Central memory CD4-positive, alpha-beta T cell (primary cell): Measurements from ENCODE around the gene GRAMD1C.

ENCODE experiments used
- DNase-seq: peaks from one replicate; pipeline ENCODE4 v3.0.0; 2022

Gene GRAMD1C

GRCh38 chr3:113852506-113852905 lies 13.9 kb downstream of the GRAMD1C start:
- no peak for DNase-seq

DNA sequence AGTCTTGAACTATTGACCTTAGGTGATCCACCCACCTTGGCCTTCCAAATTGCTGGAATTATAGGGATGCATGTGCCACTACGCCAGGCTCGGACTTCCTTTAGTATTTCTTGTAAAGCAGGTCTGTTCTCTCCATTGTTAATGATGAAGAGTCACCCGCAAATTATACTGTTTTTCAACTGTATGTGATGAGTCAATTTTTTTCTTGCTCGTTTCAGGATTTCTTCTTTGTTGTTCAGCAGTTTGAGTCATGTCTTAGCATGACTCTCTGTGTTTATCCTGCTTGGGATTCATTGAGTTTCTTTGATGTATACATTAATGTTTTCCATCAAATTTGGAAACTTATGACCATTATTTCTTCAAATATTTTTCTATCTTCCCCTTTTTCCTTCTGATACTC lies 28.9 kb downstream of the GRAMD1C start:
- no peak for DNase-seq

DNA sequence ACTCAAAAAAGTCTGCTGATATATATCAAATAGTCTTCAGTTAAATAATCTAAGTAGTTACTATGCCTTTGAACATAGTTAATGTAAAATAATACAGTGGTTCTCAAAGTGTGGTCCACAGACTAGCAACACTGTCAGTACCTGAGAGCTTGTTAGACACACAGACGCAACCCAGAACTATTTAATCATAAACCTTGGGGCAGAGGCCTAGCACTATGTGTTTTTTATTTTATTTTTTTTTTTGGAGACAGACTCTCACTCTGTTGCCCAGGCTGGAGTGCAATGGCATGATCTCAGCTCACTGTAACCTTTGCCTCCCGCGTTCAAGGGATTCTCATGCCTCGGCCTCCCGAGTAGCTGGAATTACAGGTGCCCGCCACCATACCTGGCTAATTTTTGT lies 34.7 kb downstream of the GRAMD1C start:
- DNase-seq = no peak

DNA sequence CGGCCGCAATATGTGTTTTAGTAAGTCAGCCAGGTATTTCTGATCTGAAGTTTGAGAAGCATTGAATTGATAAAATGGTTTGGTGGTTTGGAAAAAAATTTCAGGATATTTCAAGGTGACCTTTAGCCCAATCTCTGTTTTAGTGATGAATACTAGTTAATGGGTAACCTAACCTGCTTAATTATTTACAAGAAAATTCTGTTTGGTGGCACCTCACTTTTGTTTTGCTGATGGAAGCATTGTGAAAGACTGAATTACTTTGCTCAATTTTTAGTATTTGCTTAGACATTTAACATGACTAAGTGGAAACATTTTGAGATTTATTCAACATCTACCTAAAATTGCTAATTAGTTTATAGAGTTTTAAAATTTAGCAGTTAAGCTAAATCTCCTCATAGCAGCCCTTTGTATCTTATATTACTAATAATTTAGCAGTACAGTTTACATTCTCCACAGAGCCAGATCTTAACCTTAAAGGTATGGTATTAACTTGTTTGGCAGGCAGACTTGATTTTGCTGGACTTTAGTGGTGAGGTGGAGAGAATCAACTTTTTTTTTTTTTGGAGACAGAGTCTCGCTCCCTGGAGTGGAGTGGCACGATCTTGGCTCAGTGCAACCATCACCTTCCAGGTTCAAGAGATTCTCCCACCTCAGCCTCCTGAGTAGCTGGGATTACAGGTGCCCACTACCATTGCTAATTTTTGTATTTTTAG lies 35.4 kb downstream of the GRAMD1C start:
- no peak for DNase-seq

GRCh38 chr3:113878403-113878802 lies 39.8 kb downstream of the GRAMD1C start:
- no peak for DNase-seq

DNA sequence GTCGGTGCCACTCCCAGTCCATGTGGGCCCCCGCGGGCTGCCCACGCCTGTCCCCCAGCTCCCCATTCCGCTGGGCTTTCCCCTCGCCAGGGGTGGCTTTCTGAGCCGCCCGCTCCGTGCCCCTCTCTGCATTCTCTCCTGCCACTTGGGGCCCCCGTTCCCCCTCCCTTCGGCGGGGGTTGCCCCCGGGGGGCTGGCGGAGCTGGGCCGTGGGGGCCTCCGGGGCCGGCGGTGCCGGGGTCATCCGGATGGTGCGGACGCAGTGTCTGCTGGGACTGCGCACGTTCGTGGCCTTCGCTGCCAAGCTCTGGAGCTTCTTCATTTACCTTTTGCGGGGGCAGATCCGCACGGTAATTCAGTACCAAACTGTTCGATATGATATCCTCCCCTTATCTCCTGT lies 46.5 kb downstream of the GRAMD1C start:
- no peak for DNase-seq

DNA sequence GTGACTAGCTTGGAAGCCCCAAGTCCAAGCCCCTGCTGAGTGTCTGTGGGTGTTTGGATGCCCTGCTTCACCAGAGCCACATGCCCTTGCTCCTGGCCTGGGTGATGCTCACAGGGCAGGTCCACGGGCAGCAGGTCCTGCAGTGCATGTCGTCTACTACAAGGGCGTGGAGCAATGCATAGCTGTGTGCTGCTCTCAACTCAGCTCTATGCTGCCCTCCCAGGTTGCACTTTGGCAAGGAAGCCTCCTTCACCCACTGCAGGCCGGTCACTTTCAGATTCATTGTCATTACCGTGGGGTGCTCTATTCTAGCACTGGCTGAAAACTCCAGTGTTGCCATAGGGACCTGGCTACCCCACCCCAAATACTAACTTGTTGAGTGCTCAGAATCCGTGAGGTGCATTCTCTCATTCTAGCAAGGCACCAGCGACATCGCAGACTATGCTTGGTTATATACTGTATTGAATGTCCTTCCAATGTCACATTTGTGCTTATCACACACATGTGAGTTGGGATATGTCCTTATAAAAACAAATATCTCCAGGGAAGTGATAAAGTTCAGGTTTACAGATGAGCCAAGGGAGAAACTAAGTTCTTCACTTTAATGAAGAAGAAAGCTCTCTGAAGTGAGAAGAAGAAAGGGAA lies 51.8 kb downstream of the GRAMD1C start:
- DNase-seq = no peak

GRCh38 chr3:113894927-113895326 lies 56.3 kb downstream of the GRAMD1C start:
- DNase-seq = no peak

- DNase-seq = no peak
Observed at GRCh38 chr3:113895964-113896363, 57.4 kb downstream of the GRAMD1C start.

DNA sequence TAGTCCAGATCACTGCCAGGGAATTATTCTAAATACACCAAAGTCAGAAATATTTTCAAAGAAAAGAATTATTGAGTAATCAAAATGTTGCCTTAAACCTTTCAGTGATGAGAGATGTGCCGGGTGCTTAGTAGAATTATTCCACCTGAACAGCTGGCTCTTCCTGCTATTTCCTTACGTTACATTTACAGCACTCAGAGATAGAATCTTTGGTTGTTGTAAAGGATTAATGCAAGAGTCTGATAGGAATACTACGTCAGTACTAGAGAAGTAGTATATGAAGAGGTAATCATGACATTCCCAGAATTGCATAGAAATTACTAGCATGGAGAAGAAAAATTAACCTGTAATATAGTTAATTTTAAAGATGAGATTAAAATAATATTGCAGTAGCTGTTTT lies 58.3 kb downstream of the GRAMD1C start:
- DNase-seq = no peak

DNA sequence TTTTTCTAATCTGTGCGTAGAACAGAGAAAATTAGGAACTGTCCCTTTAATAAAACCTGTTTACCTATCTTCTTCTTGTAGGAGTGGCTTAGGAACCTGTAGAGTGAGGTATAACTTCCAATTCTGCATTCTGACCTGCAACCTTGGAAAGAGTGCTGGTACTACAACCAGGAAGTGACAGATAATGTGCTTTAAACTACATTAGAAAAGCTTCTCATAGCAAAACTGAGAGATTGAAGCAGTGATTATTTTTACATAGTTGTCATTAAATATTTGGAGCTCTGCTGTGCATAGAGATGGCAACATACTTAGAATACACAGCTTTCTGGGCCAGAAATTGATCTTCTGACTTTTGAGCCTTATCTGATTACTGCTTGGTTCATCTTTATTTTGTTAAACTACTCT lies 58.8 kb downstream of the GRAMD1C start:
- no peak for DNase-seq

GRCh38 chr3:113898892-113899291 lies 60.3 kb downstream of the GRAMD1C start:
- no peak for DNase-seq

GRCh38 chr3:113906568-113907140 lies 68.1 kb downstream of the GRAMD1C start:
- no peak for DNase-seq

GRCh38 chr3:113908133-113908532 lies 69.5 kb downstream of the GRAMD1C start:
- DNase-seq = no peak

DNA sequence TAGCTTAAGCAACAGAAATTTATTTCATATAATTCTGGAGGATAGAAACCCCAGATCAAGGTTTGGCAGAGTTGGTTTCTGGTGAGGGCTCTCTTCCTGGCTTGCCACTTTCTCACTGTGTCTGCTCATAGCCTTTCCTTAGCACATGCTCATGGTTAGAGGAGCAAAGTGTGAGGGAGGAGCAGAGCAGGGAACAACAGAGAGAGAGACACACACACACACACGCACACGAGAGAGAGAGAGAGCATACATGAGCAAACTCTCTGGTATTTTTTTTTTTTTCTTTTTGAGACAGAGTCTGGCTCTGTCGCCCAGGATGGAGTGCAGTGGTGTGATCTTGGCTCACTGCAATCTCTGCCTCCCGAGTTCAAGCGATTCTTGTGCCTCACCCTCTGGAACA lies 72.4 kb downstream of the GRAMD1C start:
- no peak for DNase-seq

DNA sequence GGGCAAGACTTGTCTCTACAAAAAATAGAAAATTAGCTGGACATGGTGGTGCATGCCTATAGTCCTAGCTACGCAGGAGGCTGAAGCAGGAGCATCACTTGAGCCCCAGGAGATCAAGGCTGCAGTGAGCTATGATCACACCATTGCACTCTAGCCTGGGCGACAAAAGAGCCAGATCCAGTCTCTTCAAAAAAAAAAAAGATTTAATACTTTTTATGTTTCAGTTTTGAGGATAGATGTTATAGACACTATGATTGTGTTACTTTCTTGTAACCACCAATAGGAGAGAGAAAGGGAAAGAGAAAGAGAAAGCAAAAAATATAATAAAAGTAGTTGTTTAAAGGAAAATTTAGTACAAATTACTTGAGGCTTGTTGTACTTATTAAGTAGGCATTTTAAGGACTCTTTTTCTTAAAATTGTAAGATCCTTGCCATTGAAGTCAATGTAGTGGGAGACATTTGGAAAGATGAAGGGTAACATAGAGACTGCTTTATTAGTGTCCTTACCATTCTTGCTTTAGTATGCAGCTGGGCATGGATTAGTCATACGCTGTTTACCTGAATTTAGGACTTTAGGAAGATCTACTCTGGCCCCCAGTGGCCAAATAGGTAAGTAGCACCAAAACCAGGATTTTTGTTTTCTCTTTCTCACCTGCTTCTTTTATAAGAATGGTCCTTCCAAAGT lies 74.1 kb downstream of the GRAMD1C start:
- peak; percentile 45 for DNase-seq

DNA sequence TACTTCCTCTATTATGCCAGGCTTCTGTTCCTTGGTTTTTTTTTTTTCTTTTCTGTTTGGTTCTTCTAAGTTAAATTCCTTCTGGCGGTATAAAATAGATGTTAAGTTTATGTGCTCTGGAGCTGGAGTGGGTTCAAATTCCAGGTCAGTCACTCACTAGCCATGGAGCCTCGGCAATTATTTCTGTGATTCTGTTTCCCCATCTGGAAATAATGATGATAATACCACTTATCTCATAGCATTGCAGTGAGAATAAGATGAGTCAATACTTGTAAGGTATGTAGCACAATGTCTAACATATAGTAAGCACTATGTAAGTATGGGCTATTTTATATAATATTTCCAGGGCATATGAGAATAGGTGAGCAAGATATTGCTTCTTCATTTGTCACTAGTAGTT lies 76.1 kb downstream of the GRAMD1C start:
- no peak for DNase-seq

DNA sequence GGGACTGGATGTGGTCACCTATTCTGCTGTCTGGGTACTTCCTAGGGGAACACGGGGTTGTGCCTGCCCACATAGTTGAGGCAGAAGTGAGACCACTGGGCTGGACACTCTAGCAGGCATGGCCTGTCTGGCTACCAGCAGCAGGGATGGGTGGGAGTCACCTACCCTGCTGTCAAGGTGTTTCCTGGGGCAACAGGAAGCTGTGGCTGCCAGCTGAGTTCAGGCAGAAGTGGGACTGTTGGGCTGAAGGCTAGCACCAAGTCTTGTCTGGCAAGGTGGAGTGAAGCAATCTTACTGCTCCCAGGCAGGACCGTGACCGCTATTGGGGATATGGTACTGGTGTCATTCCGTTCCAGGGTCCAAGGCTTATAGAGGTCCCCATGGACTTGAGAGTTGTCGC lies 89.0 kb downstream of the GRAMD1C start:
- no peak for DNase-seq

GRCh38 chr3:113946831-113947230 lies 108.2 kb downstream of the GRAMD1C start:
- no peak for DNase-seq

DNA sequence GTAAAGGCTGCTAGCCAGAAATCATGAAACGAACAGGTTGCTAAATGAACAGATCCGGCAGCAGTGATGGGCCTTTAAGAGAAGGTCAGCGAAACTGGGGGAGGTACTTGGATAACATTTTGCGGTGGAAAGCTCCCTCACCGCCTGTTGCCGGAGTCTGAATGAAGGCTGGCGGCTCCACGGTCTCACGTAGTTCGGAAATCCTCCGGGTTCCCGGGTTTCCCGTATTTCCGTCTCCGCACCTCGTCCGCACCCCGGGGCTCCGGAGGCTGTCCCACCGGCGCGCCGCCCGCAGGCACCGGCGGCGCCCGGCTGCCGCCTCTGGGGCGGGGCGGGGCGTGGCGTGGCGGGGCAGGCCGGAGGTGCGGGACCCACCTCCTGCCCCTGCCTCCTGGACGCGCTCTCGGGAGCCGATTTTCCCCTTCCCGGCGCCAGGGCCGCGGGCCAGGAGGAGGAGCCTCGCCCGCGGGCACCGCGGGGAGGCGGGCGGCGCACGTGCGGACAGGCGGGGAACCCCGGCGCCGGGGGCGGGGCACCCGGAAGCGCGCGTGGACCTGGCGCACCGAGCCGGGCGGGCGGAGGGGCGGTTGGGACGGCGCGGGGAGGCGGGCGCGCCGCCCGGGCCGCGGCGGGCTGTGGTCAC lies 108.9 kb downstream of the GRAMD1C start, which contains the start of gene ZDHHC23:
TSS of gene ZDHHC23 (plus strand) at position 642 of the 643 bp plus-strand sequence. CDS start 790 bp downstream, outside the sequence.
- peak; percentile 73 for DNase-seq

- DNase-seq = peak; percentile 28
Observed at GRCh38 chr3:113948015-113948917, 109.7 kb downstream of the GRAMD1C start.

DNA sequence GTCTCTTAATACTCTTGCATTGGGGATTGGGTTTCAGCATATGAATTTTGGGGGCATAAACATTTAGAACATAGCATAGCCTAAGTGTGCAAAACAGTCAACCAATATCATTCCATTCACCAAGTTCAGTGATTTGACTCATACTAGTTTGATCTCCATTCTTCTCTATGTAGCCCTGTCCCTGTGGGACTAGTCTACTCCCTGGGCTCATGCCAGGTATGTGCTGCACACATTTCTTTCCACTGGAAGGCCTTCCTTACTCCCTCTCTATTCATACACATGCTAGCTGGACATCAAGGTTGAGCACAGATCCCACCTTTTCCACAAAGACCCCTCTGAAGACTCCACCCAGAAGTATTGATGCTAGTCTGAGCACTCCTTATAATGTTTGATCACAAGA lies 114.3 kb downstream of the GRAMD1C start:
- no peak for DNase-seq
